ENCODE measurements around the gene EDEM1. TPM values are rescaled to one million over a fixed set of nuclear protein-coding genes. Genes with fewer than 3 reads are reported as not detected.

EDEM1 gene
- polyA plus RNA-seq, 6 donors from 2014 or later: 43.5 to 77.8 (median 57.4) TPM

DNA sequence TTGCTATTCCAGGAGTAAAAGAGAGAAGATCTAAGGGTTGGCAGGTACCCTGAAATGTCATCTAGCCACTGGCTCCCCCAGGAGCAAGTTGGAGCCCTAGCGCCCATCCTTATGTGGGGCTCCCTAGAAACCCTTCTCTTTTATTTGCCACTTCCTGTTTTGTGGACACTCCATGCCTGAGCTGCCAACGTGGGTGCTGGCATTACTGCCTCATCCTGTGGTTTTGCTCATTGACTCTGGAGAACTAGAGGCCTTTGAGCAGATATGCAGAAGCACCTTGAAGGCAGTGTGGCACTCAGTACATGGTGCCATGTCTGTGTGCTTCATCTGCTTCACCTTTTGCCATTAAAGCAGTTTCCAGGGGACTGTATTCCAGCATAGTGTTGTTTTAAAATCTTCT, 8.1 kb downstream of the EDEM1 start:
- Mint-ChIP-seq H3K9me3 (peaks cover 0 to 4% (median 0%) of the 10 kb centered on the region in 7 donors), H3K4me1 (peaks cover 74 to 94% (median 84%) of the 10 kb centered on the region in 3 donors), H3K36me3 (peaks cover 27 to 37% of the 10 kb centered on the region in 2 donors), H3K27me3 (no peaks in the 10 kb centered on the region), H3K4me3 (peak overlapping the region in 6 of 8 donors; percentile 41 to 57 (median 47)), H3K27ac (peak overlapping the region; percentile 23 to 99 (median 94))
- ATAC-seq (ENCODE audit: low read depth in 2 of 2) (peak; percentile 7 to 11), DNase-seq (peak; percentile 29)

DNA sequence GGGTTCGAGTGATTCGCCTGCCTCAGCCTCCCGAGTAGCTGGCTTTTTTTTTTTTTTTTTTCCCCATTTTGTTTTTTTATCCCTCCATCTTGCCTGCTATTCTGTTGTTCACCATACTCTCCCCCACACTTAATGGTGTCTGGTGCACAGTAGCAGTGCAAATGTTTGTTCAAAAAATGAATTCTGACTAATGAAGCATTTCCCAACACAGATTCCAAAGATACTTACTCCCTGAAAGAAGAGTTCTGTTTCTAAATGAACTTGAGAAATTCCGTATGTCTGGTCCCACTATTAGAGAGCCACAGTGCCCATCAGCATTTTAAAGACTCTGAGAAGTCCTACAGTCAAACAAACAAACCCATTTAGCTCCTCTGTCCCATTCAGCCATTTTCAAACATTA, 9.5 kb downstream of the EDEM1 start:
- H3K9me3 Mint-ChIP-seq: peaks cover 0 to 4% (median 0%) of the 10 kb centered on the region in 7 donors
- H3K27me3 Mint-ChIP-seq: no peaks in the 10 kb centered on the region
- ATAC-seq (ENCODE audit: low read depth in 2 of 2) (no peak), DNase-seq (no peak)
- H3K27ac Mint-ChIP-seq: peak overlapping the region; percentile 91 to 100 (median 97)
- peaks cover 67 to 92% (median 77%) of the 10 kb centered on the region in 3 donors for H3K4me1 Mint-ChIP-seq
- H3K4me3 Mint-ChIP-seq: peak overlapping the region; percentile 40 to 81 (median 72)
- H3K36me3 Mint-ChIP-seq: peaks cover 32 to 44% of the 10 kb centered on the region in 2 donors

DNA sequence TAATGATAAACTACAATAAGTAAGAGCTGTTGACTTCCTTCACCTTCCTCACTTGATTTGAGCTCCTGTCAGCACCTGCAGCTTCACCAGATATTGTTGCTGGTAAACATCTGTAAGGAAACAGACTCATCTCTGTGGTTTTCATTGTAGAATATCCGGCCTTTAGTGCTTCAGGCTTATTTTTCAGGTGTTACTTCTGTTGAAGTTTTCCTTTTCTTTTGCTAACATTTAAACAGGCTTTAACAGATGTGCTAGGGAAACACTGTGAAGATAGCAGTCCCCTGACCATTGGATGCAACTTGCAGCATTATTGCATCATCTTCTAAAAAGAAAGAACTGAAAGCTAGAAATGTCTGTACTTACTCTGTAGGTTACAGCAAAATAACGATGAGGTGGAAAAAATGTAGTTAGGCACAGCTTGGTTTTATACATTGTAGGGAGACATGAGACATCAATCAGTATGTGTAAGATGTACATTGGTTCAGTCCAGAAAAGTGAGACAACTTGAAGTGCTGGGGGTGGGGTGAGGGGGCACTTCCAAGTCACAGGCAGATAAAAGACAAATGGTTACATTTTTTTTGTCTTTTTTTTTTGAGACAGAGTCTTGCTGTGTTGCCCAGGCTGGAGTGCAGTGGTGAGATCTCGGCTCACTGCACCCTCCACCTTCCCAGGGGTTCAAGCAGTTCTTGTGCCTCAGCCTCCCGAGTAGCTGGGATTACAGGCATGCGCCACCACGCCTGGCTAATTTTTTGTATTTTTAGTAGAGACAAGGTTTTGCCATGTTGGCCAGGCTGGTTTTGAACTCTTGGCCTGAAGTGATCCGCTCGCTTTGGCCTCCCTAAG, 10.2 kb downstream of the EDEM1 start:
- Mint-ChIP-seq H3K4me1 (peaks cover 60 to 87% (median 70%) of the 10 kb centered on the region in 3 donors), H3K9me3 (peaks cover 0 to 4% (median 0%) of the 10 kb centered on the region in 7 donors), H3K4me3 (peak overlapping the region; percentile 40 to 81 (median 72)), H3K36me3 (peaks cover 35 to 44% of the 10 kb centered on the region in 2 donors), H3K27ac (peak overlapping the region; percentile 96 to 100 (median 98)), H3K27me3 (no peaks in the 10 kb centered on the region)
- DNase-seq: peak; percentile 61
- peak; percentile 56 to 58 for ATAC-seq (ENCODE audit: low read depth in 2 of 2)

DNA sequence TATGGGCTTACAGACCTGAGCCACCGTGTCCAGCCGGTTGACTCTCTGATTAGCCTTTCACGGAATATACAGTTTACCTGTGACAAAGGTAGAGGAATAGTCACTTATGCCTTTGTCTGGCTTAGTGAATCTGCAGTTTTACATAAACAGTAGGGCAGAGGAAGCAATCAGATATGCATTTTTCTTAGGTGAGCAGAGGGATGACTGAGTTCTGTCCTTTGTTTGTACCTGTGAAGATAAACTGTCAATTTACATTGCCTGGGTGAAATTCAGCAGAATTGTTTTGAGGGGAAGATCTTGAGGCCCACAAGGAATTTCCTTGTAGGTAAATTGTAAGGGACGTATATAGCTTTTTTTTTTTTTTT, 10.8 kb downstream of the EDEM1 start:
- ATAC-seq (ENCODE audit: low read depth in 2 of 2): no peak
- peaks cover 41 to 50% of the 10 kb centered on the region in 2 donors for H3K36me3 Mint-ChIP-seq

DNA sequence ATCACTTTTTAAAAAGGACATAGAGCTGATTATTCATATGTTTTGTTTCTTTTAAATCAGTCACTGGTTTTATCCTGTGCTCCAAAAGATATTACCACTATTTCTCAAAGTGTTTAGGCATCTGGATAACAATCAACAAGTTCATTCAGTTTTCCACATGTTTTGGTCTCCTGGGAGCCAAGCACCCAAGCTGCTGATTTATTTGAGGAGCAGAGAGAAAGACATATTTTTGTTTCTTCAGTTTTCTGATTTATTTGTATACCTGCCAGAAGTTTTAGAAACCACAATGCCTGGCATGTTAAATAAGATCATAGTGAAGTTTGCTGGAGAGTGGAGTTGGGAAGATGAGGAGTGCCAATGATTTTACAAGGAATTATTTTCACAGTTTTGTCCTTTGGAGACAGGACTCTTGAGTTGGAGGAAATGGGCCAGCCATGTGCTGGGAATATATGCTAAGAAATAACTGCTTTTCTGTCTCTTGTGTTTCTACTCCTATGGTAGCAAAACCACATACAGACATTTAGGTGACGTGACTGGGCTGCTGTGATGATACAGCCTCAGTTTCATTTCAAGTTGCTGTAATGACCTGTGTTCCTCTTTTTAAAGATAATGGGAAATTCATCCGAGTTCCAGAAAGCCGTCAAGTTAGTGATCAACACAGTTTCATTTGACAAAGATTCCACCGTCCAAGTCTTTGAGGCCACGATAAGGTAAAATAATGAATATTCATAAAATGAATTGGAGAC, 11.7 kb downstream of the EDEM1 start:
- ATAC-seq (ENCODE audit: low read depth in 2 of 2) (peak; percentile 76 to 81), DNase-seq (peak; percentile 68)
- H3K4me1 Mint-ChIP-seq: peaks cover 51 to 75% (median 59%) of the 10 kb centered on the region in 3 donors
- peaks cover 42 to 48% of the 10 kb centered on the region in 2 donors for H3K36me3 Mint-ChIP-seq
- H3K9me3 Mint-ChIP-seq: peaks cover 0 to 4% (median 0%) of the 10 kb centered on the region in 7 donors
- H3K27ac Mint-ChIP-seq: peak overlapping the region; percentile 96 to 100 (median 98)
- no peaks in the 10 kb centered on the region for H3K27me3 Mint-ChIP-seq
- peak overlapping the region; percentile 33 to 81 (median 56) for H3K4me3 Mint-ChIP-seq

More for the DNA sequence above, 10.8 kb downstream of the EDEM1 start:
- Mint-ChIP-seq H3K27me3 (no peaks in the 10 kb centered on the region), H3K4me1 (peaks cover 56 to 84% (median 65%) of the 10 kb centered on the region in 3 donors), H3K9me3 (peaks cover 0 to 4% (median 0%) of the 10 kb centered on the region in 7 donors), H3K4me3 (peak overlapping the region in 7 of 8 donors; percentile 38 to 81 (median 65)), H3K27ac (peak overlapping the region; percentile 96 to 100 (median 98))
- no peak for DNase-seq

DNA sequence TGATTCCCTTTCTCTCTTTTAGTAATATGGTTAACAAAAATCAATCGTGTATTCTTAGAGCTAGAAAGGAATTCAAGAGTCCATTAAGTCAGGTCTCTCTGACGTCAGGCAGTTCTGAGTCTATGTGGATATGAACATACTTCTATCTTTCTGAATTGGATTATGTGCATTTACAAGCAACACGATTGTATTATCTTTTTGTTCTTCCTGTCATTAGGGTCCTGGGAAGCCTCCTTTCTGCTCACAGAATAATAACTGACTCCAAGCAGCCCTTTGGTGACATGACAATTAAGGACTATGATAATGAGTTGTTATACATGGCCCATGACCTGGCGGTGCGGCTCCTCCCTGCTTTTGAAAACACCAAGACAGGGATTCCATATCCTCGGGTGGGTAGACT, 14.0 kb downstream of the EDEM1 start:
- Mint-ChIP-seq H3K27ac (peak overlapping the region; percentile 42 to 94 (median 80)), H3K36me3 (peaks cover 37 to 55% of the 10 kb centered on the region in 2 donors), H3K4me3 (no peak overlapping the region), H3K9me3 (peaks cover 0 to 4% (median 0%) of the 10 kb centered on the region in 7 donors), H3K4me1 (peaks cover 36 to 69% (median 49%) of the 10 kb centered on the region in 3 donors), H3K27me3 (no peaks in the 10 kb centered on the region)
- ATAC-seq (ENCODE audit: low read depth in 2 of 2) (no peak), DNase-seq (no peak)

DNA sequence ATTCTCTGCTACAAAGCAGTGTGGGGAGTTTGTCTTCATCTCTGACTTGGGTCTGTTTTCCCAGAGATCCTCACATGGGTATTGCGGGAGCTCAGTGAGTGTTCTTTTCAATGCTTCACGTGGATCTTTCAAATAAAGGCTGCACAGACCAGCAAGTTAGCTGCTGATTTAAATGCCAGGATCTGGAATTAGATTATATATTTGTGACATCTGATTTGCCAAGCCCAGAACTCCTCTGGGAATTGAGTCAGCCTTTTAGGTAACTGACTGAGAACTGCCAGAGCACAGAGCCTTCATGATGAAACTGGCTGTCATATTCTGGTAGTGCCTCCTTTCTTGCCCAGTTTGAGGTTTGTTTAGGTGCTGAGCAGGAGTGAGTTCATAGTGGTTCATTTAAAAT, 14.7 kb downstream of the EDEM1 start:
- no peak for ATAC-seq (ENCODE audit: low read depth in 2 of 2)
- peaks cover 0 to 1% (median 0%) of the 10 kb centered on the region in 7 donors for H3K9me3 Mint-ChIP-seq
- no peak overlapping the region for H3K4me3 Mint-ChIP-seq
- peaks cover 34 to 55% of the 10 kb centered on the region in 2 donors for H3K36me3 Mint-ChIP-seq
- DNase-seq: no peak
- no peaks in the 10 kb centered on the region for H3K27me3 Mint-ChIP-seq
- H3K27ac Mint-ChIP-seq: peak overlapping the region; percentile 72 to 82 (median 79)
- peaks cover 30 to 62% (median 42%) of the 10 kb centered on the region in 3 donors for H3K4me1 Mint-ChIP-seq

DNA sequence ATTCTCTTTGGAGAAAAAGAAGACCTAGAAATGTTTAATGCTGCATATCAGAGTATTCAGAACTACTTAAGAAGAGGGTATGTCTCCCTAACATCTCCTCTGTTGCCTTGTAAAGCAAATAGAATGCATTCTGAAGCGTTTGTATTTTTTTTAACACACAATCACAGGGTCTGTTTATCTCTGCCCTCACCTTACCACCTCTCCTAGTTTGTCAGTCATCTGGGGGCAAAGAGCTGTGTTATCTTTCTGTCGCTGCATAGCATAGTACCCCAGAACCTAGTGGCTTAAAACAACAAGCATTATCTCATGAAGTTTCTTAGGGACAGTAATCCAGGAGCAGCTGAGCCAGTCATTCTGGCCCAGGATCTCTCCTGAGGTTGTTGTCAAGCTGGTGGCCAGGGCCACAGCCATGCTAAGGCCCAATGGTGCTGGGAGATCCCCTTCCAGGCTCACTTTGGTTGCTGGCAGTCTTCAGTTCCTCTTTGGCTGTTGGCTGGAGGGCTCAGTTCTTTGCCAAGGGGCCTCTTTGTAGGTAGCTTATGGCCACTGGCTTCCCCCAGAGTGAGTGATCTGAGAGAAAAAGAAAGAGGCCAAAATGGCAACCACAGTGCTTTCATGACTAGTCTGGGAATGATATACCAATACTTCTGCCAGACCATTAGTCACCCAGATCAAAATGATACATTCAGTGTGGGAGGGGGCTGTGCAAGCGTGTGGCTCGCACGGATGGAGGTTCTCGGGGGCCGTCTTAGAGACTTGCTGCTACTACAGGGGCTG, 17.8 kb downstream of the EDEM1 start:
- no peaks in the 10 kb centered on the region for H3K27me3 Mint-ChIP-seq
- peak overlapping the region in 5 of 8 donors; percentile 22 to 80 (median 30) for H3K4me3 Mint-ChIP-seq
- H3K9me3 Mint-ChIP-seq: no peaks in the 10 kb centered on the region
- H3K27ac Mint-ChIP-seq: peak overlapping the region; percentile 57 to 96 (median 92)
- H3K4me1 Mint-ChIP-seq: peaks cover 16 to 33% (median 17%) of the 10 kb centered on the region in 3 donors
- peaks cover 45 to 49% of the 10 kb centered on the region in 2 donors for H3K36me3 Mint-ChIP-seq
- peak; percentile 56 for DNase-seq
- peak; percentile 99 for ATAC-seq (ENCODE audit: low read depth in 2 of 2)

DNA sequence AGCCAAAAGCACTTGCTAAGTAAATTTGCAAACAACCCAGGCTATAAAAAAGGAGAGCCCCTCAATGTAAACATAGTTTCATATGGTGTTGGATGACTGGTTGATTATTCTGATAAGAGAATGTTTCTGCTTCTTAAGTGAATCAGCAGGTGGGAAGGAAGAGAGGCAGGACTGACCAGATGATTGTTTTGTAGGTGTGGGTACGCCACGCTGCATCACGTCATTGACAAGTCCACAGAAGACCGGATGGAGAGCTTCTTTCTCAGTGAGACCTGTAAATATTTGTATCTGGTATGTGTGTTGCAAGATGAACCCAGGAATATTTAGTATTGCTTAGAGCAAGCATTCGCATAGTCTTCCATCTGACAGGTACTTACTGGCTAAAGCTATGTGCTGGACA, 23.4 kb downstream of the EDEM1 start:
- ATAC-seq (ENCODE audit: low read depth in 2 of 2): no peak
- Mint-ChIP-seq H3K9me3 (no peaks in the 10 kb centered on the region), H3K27ac (peak overlapping the region in 4 of 6 donors; percentile 40 to 85 (median 61)), H3K4me3 (no peak overlapping the region), H3K4me1 (peaks cover 16 to 31% (median 21%) of the 10 kb centered on the region in 3 donors), H3K36me3 (peaks cover 40 to 68% of the 10 kb centered on the region in 2 donors), H3K27me3 (no peaks in the 10 kb centered on the region)
- DNase-seq: no peak

DNA sequence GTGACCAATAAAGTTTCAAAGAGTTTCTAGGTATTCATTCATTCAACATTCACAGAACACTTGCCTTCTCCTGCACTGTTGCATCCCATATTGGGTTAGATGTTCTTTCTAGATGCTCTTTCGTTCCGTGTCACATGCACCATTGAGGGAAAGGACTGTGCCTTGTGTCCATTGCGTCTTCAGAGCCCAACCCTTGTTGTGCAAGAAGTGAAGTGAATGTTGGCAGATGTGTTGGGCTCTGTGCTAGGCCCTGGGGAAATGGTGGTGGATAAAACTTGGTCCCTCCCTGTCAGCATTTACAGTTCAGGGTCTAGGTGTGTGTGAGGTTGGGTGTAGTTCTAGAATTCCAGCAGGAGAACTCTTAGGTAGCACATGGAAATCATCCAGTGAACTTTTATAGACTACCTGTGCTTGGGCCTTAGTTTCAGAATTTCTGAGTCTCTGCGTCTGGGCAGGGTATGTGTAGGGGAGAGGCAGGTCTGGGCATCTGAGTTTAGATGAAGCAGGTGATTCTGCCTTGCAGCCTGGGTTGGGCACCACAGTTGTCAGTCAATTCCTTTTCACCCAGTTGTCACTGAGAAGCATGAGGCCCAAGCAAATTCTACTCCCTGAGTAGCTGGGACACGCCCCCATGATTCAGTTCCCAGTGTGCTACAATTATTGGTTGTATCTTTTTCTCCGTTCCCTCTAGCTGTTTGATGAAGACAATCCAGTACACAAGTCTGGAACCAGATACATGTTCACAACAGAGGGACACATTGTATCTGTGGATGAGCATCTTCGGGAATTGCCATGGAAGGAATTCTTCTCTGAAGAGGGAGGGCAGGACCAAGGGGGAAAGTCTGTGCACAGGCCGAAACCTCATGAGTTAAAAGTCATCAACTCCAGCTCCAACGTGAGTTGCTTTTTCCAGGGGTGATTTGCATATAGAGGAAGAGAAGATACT, 25.4 kb downstream of the EDEM1 start:
- Mint-ChIP-seq H3K27ac (peak overlapping the region; percentile 35 to 79 (median 62)), H3K36me3 (peaks cover 33 to 52% of the 10 kb centered on the region in 2 donors), H3K4me3 (peak overlapping the region in 1 of 8 donors; percentile 33), H3K27me3 (no peaks in the 10 kb centered on the region), H3K4me1 (peaks cover 9 to 29% (median 20%) of the 10 kb centered on the region in 3 donors), H3K9me3 (no peaks in the 10 kb centered on the region)
- no peak for ATAC-seq (ENCODE audit: low read depth in 2 of 2)
- no peak for DNase-seq

DNA sequence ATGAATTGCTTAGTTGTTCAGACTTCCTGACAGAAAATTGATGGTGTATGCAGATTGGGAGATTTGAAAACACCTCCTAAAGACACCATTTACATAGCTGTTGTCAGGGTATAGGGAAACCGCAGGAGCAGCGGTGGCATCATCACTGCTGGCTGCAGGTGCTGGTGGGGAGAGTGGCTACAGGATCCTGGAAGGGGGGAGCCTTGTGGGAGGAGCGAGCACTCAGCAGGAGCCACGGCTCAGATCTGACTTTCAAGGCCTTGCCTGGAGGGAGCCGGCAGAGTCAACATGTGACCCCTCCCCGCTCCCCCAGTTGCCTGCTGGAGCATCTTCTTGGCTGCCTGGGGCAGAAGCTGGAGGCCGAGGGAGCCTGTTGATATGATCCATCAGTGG, 26.1 kb downstream of the EDEM1 start:
- H3K4me1 Mint-ChIP-seq: peaks cover 9 to 24% (median 20%) of the 10 kb centered on the region in 3 donors
- DNase-seq (no peak), ATAC-seq (ENCODE audit: low read depth in 2 of 2) (no peak)
- peak overlapping the region in 4 of 6 donors; percentile 25 to 79 (median 56) for H3K27ac Mint-ChIP-seq
- H3K9me3 Mint-ChIP-seq: no peaks in the 10 kb centered on the region
- peaks cover 31 to 46% of the 10 kb centered on the region in 2 donors for H3K36me3 Mint-ChIP-seq
- no peak overlapping the region for H3K4me3 Mint-ChIP-seq
- no peaks in the 10 kb centered on the region for H3K27me3 Mint-ChIP-seq

DNA sequence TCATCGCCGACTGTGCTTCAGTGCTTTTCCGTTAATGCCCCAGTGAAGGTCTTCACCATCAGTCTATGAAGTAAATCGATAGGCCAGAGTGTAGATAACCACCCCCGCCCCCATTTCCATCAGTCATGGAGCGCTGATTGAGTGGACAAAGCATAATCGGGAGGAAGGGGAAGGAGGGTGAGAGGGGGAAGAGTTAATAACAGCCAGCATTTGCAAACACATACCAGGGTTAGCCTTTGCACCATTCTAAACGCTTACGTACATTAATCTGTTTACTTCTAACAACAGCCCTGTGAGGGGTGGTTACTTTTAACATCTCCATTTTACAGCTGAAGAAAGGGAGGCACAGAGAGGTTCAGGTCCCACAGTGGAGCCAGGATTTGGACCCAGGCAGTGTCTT, 26.8 kb downstream of the EDEM1 start:
- ATAC-seq (ENCODE audit: low read depth in 2 of 2) (no peak), DNase-seq (no peak)
- H3K27me3 Mint-ChIP-seq: no peaks in the 10 kb centered on the region
- H3K36me3 Mint-ChIP-seq: peaks cover 26 to 46% of the 10 kb centered on the region in 2 donors
- peak overlapping the region in 5 of 6 donors; percentile 43 to 93 (median 65) for H3K27ac Mint-ChIP-seq
- no peaks in the 10 kb centered on the region for H3K9me3 Mint-ChIP-seq
- H3K4me3 Mint-ChIP-seq: no peak overlapping the region
- H3K4me1 Mint-ChIP-seq: peaks cover 9 to 24% (median 20%) of the 10 kb centered on the region in 3 donors

All from naive B cell (primary cell).